HepG2 (cell line): ENCODE results near the gene SESN3. TPM values are rescaled to one million over a fixed set of nuclear protein-coding genes. Genes with fewer than 3 reads are reported as not detected.

Experiments used
- CENPT ChIP-seq: sonication (generic); formaldehyde crosslinking; IDR thresholded peaks from 2 replicates; pipeline ENCODE4 v1.8.0; 2022; ENCODE audit warnings: low read depth, mild to moderate bottlenecking, moderate library complexity, missing genetic modification reagents
- EZH2 ChIP-seq: conservative IDR thresholded peaks from 2 replicates; pipeline ENCODE4 v1.6.1; 2012; ENCODE audit warnings: mild to moderate bottlenecking, low read depth, low read length, moderate library complexity
- FOXA3 ChIP-seq: IDR thresholded peaks from 2 replicates; pipeline ENCODE4 v1.6.1; 2016; ENCODE audit warnings: missing genetic modification reagents, missing compliant biosample characterization
- GABPB1 ChIP-seq: IDR thresholded peaks from 2 replicates; pipeline ENCODE4 v1.6.1; 2016; ENCODE audit warnings: mild to moderate bottlenecking, missing genetic modification reagents, moderate library complexity, missing compliant biosample characterization
- KLF9 ChIP-seq: IDR thresholded peaks from 2 replicates; pipeline ENCODE4 v1.6.1; 2016; ENCODE audit warnings: low read depth
- MIER2 ChIP-seq: IDR thresholded peaks from 2 replicates; pipeline ENCODE4 v1.6.1; 2016; ENCODE audit warnings: missing biosample characterization, missing genetic modification reagents
- MYNN ChIP-seq: sonication (generic); formaldehyde crosslinking; IDR thresholded peaks from 2 replicates; pipeline ENCODE4 v1.4.0; 2020; ENCODE audit warnings: mild to moderate bottlenecking, low read depth, missing genetic modification reagents
- NFIC ChIP-seq: IDR thresholded peaks from 2 replicates; pipeline ENCODE4 v1.6.1; 2012; ENCODE audit warnings: mild to moderate bottlenecking, low read length, inconsistent platforms
- NFKB2 ChIP-seq: sonication (generic); formaldehyde crosslinking; IDR thresholded peaks from 2 replicates; pipeline ENCODE4 v1.4.0; 2020; ENCODE audit warnings: missing genetic modification reagents, borderline replicate concordance
- NFKBIZ ChIP-seq: IDR thresholded peaks from 2 replicates; pipeline ENCODE4 v1.6.1; 2018; ENCODE audit warnings: missing genetic modification reagents, missing compliant biosample characterization
- NONO ChIP-seq, 2 experiments: fragments of 450-650 bp in 1 of 2; sonication (generic) in 1 of 2; formaldehyde crosslinking in 1 of 2; IDR thresholded peaks in 1 of 2; conservative IDR thresholded peaks in 1 of 2; 2 replicates each; pipeline versions ENCODE4 v1.6.1 to v1.8.0; 2017 to 2022; ENCODE audit warnings: mild to moderate bottlenecking in 1 of 2, missing genetic modification reagents in 1 of 2, moderate library complexity in 1 of 2
- POGZ ChIP-seq: sonication (generic); formaldehyde crosslinking; IDR thresholded peaks from 2 replicates; pipeline ENCODE4 v1.4.0; 2020; ENCODE audit warnings: mild to moderate bottlenecking, missing genetic modification reagents
- SALL1 ChIP-seq: sonication (generic); formaldehyde crosslinking; IDR thresholded peaks from 2 replicates; pipeline ENCODE4 v1.8.0; 2022; ENCODE audit warnings: mild to moderate bottlenecking, missing genetic modification reagents
- SIX1 ChIP-seq: sonication (generic); formaldehyde crosslinking; IDR thresholded peaks from 2 replicates; pipeline ENCODE4 v1.4.0; 2020; ENCODE audit warnings: missing genetic modification reagents, borderline replicate concordance
- XBP1 ChIP-seq: sonication (generic); formaldehyde crosslinking; IDR thresholded peaks from 2 replicates; pipeline ENCODE4 v1.5.0; 2020; ENCODE audit warnings: missing genetic modification reagents
- ZBTB14 ChIP-seq: sonication (generic); formaldehyde crosslinking; IDR thresholded peaks from 2 replicates; pipeline ENCODE4 v1.4.0; 2020; ENCODE audit warnings: missing genetic modification reagents
- ZGPAT ChIP-seq: IDR thresholded peaks from 2 replicates; pipeline ENCODE4 v1.6.1; 2016; ENCODE audit warnings: mild to moderate bottlenecking
- ZNF180 ChIP-seq: sonication (generic); formaldehyde crosslinking; IDR thresholded peaks from 2 replicates; pipeline ENCODE4 v1.4.0; 2020; ENCODE audit warnings: low read depth, missing genetic modification reagents, borderline replicate concordance
- ZNF383 ChIP-seq: sonication (generic); formaldehyde crosslinking; IDR thresholded peaks from 2 replicates; pipeline ENCODE4 v1.4.0; 2020; ENCODE audit warnings: missing genetic modification reagents, mild to moderate bottlenecking, borderline replicate concordance
- ZNF580 ChIP-seq: IDR thresholded peaks from 2 replicates; pipeline ENCODE4 v1.6.1; 2016; ENCODE audit warnings: low read depth, borderline replicate concordance
- ZNF644 ChIP-seq: IDR thresholded peaks from 2 replicates; pipeline ENCODE4 v1.6.1; 2016; ENCODE audit warnings: low read depth
- ZNF672 ChIP-seq: sonication (generic); formaldehyde crosslinking; IDR thresholded peaks from 2 replicates; pipeline ENCODE4 v1.8.1; 2022; ENCODE audit warnings: missing genetic modification reagents
- ZNF674 ChIP-seq: sonication (generic); formaldehyde crosslinking; IDR thresholded peaks from 2 replicates; pipeline ENCODE4 v1.5.0; 2020; ENCODE audit warnings: low read depth, mild to moderate bottlenecking, missing genetic modification reagents
- ZNF788 ChIP-seq: sonication (generic); formaldehyde crosslinking; IDR thresholded peaks from 2 replicates; pipeline ENCODE4 v1.5.0; 2020; ENCODE audit warnings: mild to moderate bottlenecking, missing genetic modification reagents, borderline replicate concordance
- polyA plus RNA-seq, 8 experiments: library from polyadenylated mRNA; depleted of rRNA in 3 of 8; stranded (reverse) in 7 of 8; unstranded in 1 of 8; fragments of >200 nt; fragmentation: Illumina TruSeq in 4 of 8; extraction: Trizol in 4 of 8; gene quantifications; 2 replicates each; pipeline versions ENCODE4 v1.2.1 to v1.2.3, GENCODE V29; 2011 to 2016; ENCODE audit warnings: low read depth in 4 of 8, missing spikeins in 1 of 8, mixed read lengths in 1 of 8; ENCODE audit not compliant: insufficient read depth in 1 of 8
- total RNA-seq, 5 experiments: library from RNA; depleted of rRNA; stranded (reverse); fragments of >200 nt; fragmentation: Illumina TruSeq; extraction: Trizol; gene quantifications; 2 replicates each; pipeline ENCODE4 v1.2.3, GENCODE V29; 2016; ENCODE audit warnings: low read depth in 1 of 5

Gene SESN3
- total and polyA plus RNA-seq, 2 of the 13 experiments (the other 11 are each of a cell fraction or from before 2014, with no cell fraction given), result 0.53 to 0.86 TPM

GRCh38 chr11:95231881-95232605 is 1.0 kb upstream of the SESN3 start (continued):
- TF ChIP-seq GABPB1 (CRISPR knock-in tag) (peak; percentile 27; the same call in 1 of the 2 replicates), ZGPAT (no peak), XBP1 (CRISPR knock-in tag) (no peak), ZNF674 (CRISPR knock-in tag) (no peak), ZNF383 (CRISPR knock-in tag) (no peak), ZBTB14 (CRISPR knock-in tag) (peak; percentile 62), SALL1 (CRISPR knock-in tag) (no peak), NFKBIZ (CRISPR knock-in tag) (no peak), EZH2 (0 out of 2 replicates have a peak, but pooled peaks have one; percentile 80), MYNN (CRISPR knock-in tag) (0 out of 2 replicates have a peak, but pooled peaks have one; percentile 38), FOXA3 (CRISPR knock-in tag) (no peak), ZNF180 (CRISPR knock-in tag) (no peak), CENPT (CRISPR knock-in tag) (no peak), ZNF644 (CRISPR knock-in tag) (no peak), ZNF672 (no peak), NONO (IDR thresholded peaks at IDR 0.05) (no peak), NONO (CRISPR knock-in tag; conservative IDR thresholded peaks at IDR 0.05) (no peak), NFKB2 (CRISPR knock-in tag) (no peak), SIX1 (CRISPR knock-in tag) (no peak), KLF9 (CRISPR knock-in tag) (no peak), MIER2 (CRISPR knock-in tag) (no peak), POGZ (CRISPR knock-in tag) (no peak), ZNF580 (no peak), NFIC (no peak), ZNF788 (CRISPR knock-in tag) (0 out of 2 replicates have a peak, but pooled peaks have one; percentile 29)
- TF ChIP-seq, all 625 proteins: peak for 9
